Measurements from ENCODE around the gene ADRM1. TPM values are rescaled to one million over a fixed set of nuclear protein-coding genes. Genes with fewer than 3 reads are reported as not detected.

Gene ADRM1, protein sequence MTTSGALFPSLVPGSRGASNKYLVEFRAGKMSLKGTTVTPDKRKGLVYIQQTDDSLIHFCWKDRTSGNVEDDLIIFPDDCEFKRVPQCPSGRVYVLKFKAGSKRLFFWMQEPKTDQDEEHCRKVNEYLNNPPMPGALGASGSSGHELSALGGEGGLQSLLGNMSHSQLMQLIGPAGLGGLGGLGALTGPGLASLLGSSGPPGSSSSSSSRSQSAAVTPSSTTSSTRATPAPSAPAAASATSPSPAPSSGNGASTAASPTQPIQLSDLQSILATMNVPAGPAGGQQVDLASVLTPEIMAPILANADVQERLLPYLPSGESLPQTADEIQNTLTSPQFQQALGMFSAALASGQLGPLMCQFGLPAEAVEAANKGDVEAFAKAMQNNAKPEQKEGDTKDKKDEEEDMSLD
- total RNA-seq (100 to 1,000 TPM in 2 of 7 donors, 10 to 100 TPM in 5; 67.1 to 112 (median 82.3) TPM), polyA plus RNA-seq (10 to 100 TPM; 60.5 to 95.6 (median 74.7) TPM)
- long read RNA-seq, donor 1, transcript ADRM1-201 (10 exons, 1,478 nt): major isoform, 18 of 36 reads
- long read RNA-seq, donor 1, partial matches to known transcripts: 14 of 36 reads
- long read RNA-seq, donor 1, other reads (novel, unspliced or antisense): 0 of 36 reads
- long read RNA-seq, donor 2, transcript ADRM1-201 (10 exons, 1,478 nt): major isoform, 25 of 33 reads
- long read RNA-seq, donor 2, partial matches to known transcripts: 6 of 33 reads
- long read RNA-seq, donor 2, other reads (novel, unspliced or antisense): 0 of 33 reads

DNA sequence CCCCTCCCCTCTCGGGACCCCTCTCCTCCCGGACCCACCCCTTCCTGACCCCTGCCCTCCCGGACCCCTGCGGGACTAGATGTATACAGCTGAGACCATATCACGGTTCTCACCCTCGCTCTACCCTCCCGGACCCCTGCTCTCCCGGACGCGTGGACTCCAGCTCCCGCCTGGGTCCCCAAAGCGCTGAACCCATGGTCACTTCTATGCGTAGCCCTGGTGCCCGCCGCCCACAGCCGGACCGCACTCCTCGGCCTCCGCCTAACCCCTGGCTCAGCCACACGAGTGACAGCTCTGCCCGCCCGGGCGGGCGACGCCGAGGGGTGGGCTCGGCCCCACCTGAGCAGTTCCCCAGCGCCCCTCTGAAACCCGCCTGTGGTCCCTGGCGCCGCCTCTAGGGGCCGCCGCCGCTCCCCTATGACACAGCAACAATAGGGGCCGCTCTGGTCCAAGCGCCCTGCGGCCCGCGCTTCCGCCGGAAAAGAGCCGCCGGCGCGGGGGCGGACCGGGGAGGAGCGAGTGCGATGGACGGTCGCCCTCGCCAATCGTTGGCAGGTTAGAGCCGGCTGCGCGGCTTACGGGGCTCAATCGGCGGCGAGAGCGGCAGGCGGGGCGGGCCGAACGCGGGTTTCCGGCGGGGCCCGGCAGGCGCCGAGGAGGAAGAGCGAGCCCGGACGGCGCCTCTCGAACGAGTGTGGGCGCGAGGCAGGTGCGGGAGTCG, at the start of gene ADRM1:
ADRM1 (plus strand) TSS at position 657 of the 721 bp plus-strand sequence. CDS start 572 bp downstream, outside the sequence.
- TF ChIP-seq POLR2AphosphoS5 (IDR thresholded peaks at IDR 0.05) (peak in 2 of 3 donors; percentile 87 to 94), POLR2A (IDR thresholded peaks at IDR 0.05) (peak in 1 of 3 donors; percentile 81)
- TF ChIP-seq, protein P1, sequence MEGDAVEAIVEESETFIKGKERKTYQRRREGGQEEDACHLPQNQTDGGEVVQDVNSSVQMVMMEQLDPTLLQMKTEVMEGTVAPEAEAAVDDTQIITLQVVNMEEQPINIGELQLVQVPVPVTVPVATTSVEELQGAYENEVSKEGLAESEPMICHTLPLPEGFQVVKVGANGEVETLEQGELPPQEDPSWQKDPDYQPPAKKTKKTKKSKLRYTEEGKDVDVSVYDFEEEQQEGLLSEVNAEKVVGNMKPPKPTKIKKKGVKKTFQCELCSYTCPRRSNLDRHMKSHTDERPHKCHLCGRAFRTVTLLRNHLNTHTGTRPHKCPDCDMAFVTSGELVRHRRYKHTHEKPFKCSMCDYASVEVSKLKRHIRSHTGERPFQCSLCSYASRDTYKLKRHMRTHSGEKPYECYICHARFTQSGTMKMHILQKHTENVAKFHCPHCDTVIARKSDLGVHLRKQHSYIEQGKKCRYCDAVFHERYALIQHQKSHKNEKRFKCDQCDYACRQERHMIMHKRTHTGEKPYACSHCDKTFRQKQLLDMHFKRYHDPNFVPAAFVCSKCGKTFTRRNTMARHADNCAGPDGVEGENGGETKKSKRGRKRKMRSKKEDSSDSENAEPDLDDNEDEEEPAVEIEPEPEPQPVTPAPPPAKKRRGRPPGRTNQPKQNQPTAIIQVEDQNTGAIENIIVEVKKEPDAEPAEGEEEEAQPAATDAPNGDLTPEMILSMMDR (IDR thresholded peaks at IDR 0.05 in 8 of 11, conservative IDR thresholded peaks at IDR 0.05 in 3 of 11): peak; percentile 95 to 99 (median 98)
- Histone ChIP-seq H3K27me3 (replicated peaks in 1 of 7) (no peaks in the 10 kb centered on the region), H3K9me3 (no peaks in the 10 kb centered on the region), H3K27ac (peak within 1 kb of the TSS; percentile 88 to 98 (median 96)), H3K4me1 (peaks cover 23 to 85% (median 53%) of the 10 kb centered on the region in 6 donors), H3K4me3 (peak within 1 kb of the TSS; percentile 55 to 100 (median 96)), H3K36me3 (peaks cover 4 to 54% (median 34%) of the 10 kb centered on the region in 6 donors)
- peak; percentile 98 for DNase-seq
- intact Hi-C loops (cut with DNase I; ENCODE audit: low total_unique reads): loop anchor here (5.0 kb wide), 1 partner anchor 80 kb away; no protein-coding TSS in a partner anchor
- 0 to 1% (median 1%) methylated on average over 41 to 81 of the region's 81 CpGs for WGBS, 5 donors

DNA sequence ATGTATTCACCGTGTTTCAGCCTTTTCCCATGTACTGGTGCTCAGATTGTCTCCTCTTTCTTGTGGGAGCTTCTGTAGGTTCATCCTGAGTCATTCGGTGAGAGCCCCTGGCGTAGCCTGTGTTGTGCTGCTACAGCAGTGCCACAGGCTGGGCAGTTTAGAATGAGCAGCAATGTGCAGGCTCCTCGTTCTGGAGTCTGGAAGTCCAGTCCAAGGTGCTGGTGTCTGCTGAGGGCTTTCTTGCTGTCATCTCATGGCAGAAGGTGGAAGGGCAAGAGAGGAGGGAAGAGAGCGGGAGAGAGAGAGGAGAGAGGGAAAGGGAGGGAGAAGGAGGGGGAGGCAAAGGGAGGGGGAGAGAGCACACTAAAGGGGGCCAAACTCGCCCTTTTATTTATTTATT, 49.4 kb upstream of the ADRM1 start:
- DNase-seq: no peak
- WGBS, 5 donors: 86 to 92% (median 90%) methylated on average over 6 of the region's 6 CpGs
- intact Hi-C loops (cut with DNase I; ENCODE audit: low total_unique reads): no loop called here

DNA sequence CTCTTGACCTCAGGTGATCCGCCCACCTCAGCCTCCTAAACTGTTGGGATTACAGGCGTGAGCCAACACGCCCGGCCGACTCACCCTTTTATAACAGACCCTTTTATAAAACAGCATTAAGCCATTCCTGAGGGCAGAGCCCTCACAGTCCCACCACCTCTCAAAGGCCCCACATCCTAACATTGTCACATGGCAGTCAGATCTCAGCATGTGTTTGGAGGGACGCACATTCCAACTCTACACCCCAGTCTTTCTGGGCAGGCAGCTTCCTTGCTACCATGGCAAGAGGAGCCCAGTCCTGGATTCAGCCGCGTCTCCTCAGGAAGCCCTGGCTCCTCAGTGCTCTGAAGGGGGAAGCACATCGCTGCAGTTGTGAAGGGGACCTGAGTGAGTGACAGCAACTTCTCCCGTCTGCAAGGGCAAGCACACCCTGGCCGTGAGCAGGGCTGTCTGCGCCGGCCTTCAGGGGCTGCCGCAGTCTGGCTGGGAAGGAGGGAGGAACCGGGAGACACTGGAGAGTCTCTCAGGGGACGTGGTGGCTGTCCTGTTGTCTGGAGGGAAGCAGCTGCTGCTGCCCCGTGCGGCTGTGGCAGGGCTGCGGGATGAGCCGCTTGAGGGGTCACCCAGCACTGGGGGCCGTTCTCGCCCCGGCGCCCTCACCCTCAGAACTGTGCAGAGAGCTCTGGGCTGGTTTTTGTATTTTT, 48.6 kb upstream of the ADRM1 start:
- Histone ChIP-seq H3K9me3 (no peaks in the 10 kb centered on the region), H3K36me3 (peaks cover 0 to 69% (median 29%) of the 10 kb centered on the region in 6 donors), H3K27ac (no peak overlapping the region), H3K4me1 (peaks cover 6 to 38% (median 27%) of the 10 kb centered on the region in 6 donors), H3K27me3 (replicated peaks in 1 of 7) (no peaks in the 10 kb centered on the region), H3K4me3 (no peak overlapping the region)
- TF ChIP-seq POLR2AphosphoS5 (IDR thresholded peaks at IDR 0.05): peak in 1 of 3 donors; percentile 34
- TF ChIP-seq, protein P1 (IDR thresholded peaks at IDR 0.05 in 8 of 11, conservative IDR thresholded peaks at IDR 0.05 in 3 of 11): no peak
- 85 to 91% (median 88%) methylated on average over 16 to 24 of the region's 24 CpGs for WGBS, 5 donors
- DNase-seq: no peak
- intact Hi-C loops (cut with DNase I; ENCODE audit: low total_unique reads): no loop called here

More for the DNA sequence above, 49.4 kb upstream of the ADRM1 start:
- H3K4me3 ChIP-seq: no peak overlapping the region
- H3K27ac ChIP-seq: no peak overlapping the region
- peaks cover 6 to 46% (median 35%) of the 10 kb centered on the region in 6 donors for H3K4me1 ChIP-seq
- TF ChIP-seq POLR2A (IDR thresholded peaks at IDR 0.05): no peak
- TF ChIP-seq, protein P1 (IDR thresholded peaks at IDR 0.05 in 8 of 11, conservative IDR thresholded peaks at IDR 0.05 in 3 of 11): no peak
- TF ChIP-seq POLR2AphosphoS5 (IDR thresholded peaks at IDR 0.05): no peak
- H3K36me3 ChIP-seq: peaks cover 0 to 61% (median 23%) of the 10 kb centered on the region in 6 donors
- H3K27me3 ChIP-seq (replicated peaks in 1 of 7): no peaks in the 10 kb centered on the region
- H3K9me3 ChIP-seq: no peaks in the 10 kb centered on the region

Measured in spleen (tissue), 13 donors.